Stimulated activated CD8-positive, alpha-beta memory T cell treated with anti-CD3 and anti-CD28 coated beads, Interleukin-7, amount 100 ng/mL, for 1 hour (primary cell): Measurements from ENCODE around the gene TOX2.

Experiments
- DNase-seq, 2 donors: peaks; one replicate each; pipeline ENCODE4 v3.0.0-alpha.2; 2020; ENCODE audit warnings: low read depth in 2 of 2

TOX2 gene

GRCh38 chr20:44080064-44080463, 165.4 kb downstream of the TOX2 start:
- DNase-seq: no peak

GRCh38 chr20:44080646-44081267, 166.1 kb downstream of the TOX2 start:
- DNase-seq: peak; percentile 51 to 67

- DNase-seq: no peak
These were observed 166.8 kb downstream of the TOX2 start for GRCh38 chr20:44081476-44081875.

GRCh38 chr20:44081888-44082287, 167.2 kb downstream of the TOX2 start:
- DNase-seq: no peak

GRCh38 chr20:44083220-44083933, 168.7 kb downstream of the TOX2 start:
- DNase-seq: no peak

GRCh38 chr20:44084439-44084838, 169.8 kb downstream of the TOX2 start:
- DNase-seq: no peak

GRCh38 chr20:44084891-44085290, 170.2 kb downstream of the TOX2 start:
- DNase-seq: no peak

GRCh38 chr20:44085616-44086434, 171.2 kb downstream of the TOX2 start:
- no peak for DNase-seq

- no peak for DNase-seq
These were observed 172.6 kb downstream of the TOX2 start for GRCh38 chr20:44087051-44087856.

GRCh38 chr20:44087857-44088120, 173.1 kb downstream of the TOX2 start:
- no peak for DNase-seq

GRCh38 chr20:44089987-44090674, 175.5 kb downstream of the TOX2 start:
- DNase-seq: no peak

- DNase-seq: no peak
These were observed 176.4 kb downstream of the TOX2 start for GRCh38 chr20:44091026-44091425.

- no peak for DNase-seq
These were observed 178.0 kb downstream of the TOX2 start for GRCh38 chr20:44092551-44093248.

GRCh38 chr20:44093249-44093582, 178.6 kb downstream of the TOX2 start:
- DNase-seq: no peak

GRCh38 chr20:44095831-44096230, 181.2 kb downstream of the TOX2 start:
- no peak for DNase-seq

- DNase-seq: no peak
These were observed 183.0 kb downstream of the TOX2 start for GRCh38 chr20:44097521-44098255.

GRCh38 chr20:44098256-44098630, 183.6 kb downstream of the TOX2 start:
- DNase-seq: no peak

GRCh38 chr20:44098657-44099056, 184.0 kb downstream of the TOX2 start:
- DNase-seq: no peak

- no peak for DNase-seq
These were observed 185.2 kb downstream of the TOX2 start for GRCh38 chr20:44099832-44100231.

GRCh38 chr20:44102582-44102981, 187.9 kb downstream of the TOX2 start:
- DNase-seq: no peak
